Skeletal muscle tissue (tissue), 4 donors: ENCODE results near the gene GNMT. TPM values are rescaled to one million over a fixed set of nuclear protein-coding genes. Genes with fewer than 3 reads are reported as not detected.

Source experiments
- H3K27ac ChIP-seq: one replicate; pipeline ENCODE4 v1.7.0; 2013; ENCODE audit warnings: mild to moderate bottlenecking, low read depth, low read length, inconsistent platforms
- H3K27me3 ChIP-seq, 3 donors: one replicate each; pipeline ENCODE4 v1.7.0; 2013; ENCODE audit warnings: low read length in 3 of 3; ENCODE audit not compliant: control insufficient read depth in 3 of 3, insufficient read depth in 3 of 3
- H3K36me3 ChIP-seq, 3 donors: one replicate each; pipeline ENCODE4 v1.7.0; 2013; ENCODE audit warnings: low read length in 3 of 3; ENCODE audit not compliant: control insufficient read depth in 3 of 3, insufficient read depth in 3 of 3
- H3K4me1 ChIP-seq, 3 donors: one replicate each; pipeline ENCODE4 v1.7.0; 2013; ENCODE audit warnings: low read length in 3 of 3, mild to moderate bottlenecking in 3 of 3; ENCODE audit not compliant: control insufficient read depth in 3 of 3, insufficient read depth in 3 of 3
- H3K4me3 ChIP-seq, 3 donors: one replicate each; pipeline ENCODE4 v1.7.0; 2013; ENCODE audit warnings: low read length in 3 of 3
- H3K9ac ChIP-seq, 3 donors: one replicate each; pipeline ENCODE4 v1.7.0; 2013; ENCODE audit warnings: low read length in 3 of 3, mild to moderate bottlenecking in 3 of 3, moderate library complexity in 2 of 3, low read depth in 1 of 3
- H3K9me3 ChIP-seq, 3 donors: one replicate each; pipeline ENCODE4 v1.7.0; 2013; ENCODE audit warnings: low read length in 3 of 3; ENCODE audit not compliant: control insufficient read depth in 3 of 3
- total RNA-seq: library from RNA; depleted of rRNA; stranded (reverse); fragments of >200 nt; gene quantifications from one replicate; pipeline ENCODE4 v1.2.3, GENCODE V29; 2014
- donor health status: Osteomylitis.

GNMT gene
- total RNA-seq, 1 donor from 2014 or later, result not detected

DNA sequence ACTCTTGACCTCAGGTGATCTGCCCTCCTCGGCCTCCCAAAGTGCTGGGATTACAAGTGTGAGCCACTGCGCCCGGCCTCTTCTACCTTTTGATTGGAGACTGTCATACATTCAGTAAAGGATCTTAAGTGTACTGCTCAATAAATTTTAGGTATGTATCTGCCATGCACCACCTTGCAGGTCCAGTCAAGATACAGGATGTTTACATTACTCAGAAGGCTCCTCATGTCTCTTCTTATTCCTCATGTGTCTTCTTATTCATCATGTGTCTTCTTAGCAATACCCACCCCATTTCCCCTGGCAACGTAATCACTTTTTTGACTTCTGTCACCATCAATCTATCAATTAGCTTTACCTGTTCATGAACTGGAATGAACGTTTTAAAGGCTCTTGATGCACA is 45.3 kb downstream of the GNMT start:
- peaks cover 38 to 48% (median 41%) of the 10 kb centered on the region in 3 donors for H3K36me3 ChIP-seq

DNA sequence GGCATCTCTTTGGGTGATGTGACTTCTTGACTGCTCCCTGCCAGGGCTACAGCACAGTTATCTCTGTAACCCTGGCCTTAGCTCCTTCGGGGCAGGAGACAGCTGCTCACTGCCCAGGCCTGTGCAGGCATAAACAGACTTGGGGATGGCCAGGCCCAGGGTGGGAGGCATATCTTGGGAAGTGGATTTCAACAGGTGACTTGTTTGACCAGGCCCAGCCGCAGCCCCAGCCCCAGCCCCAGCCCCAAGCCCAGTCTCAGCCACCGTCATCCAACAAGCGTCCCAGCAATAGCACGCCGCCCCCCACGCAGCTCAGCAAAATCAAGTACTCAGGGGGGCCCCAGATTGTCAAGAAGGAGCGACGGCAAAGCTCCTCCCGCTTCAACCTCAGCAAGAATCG is 45.7 kb downstream of the GNMT start:
- Histone ChIP-seq H3K27me3 (no peaks in the 10 kb centered on the region), H3K36me3 (peaks cover 41 to 52% (median 45%) of the 10 kb centered on the region in 3 donors), H3K9ac (no peak overlapping the region), H3K27ac (no peak overlapping the region), H3K4me3 (no peak overlapping the region), H3K4me1 (peaks cover 0 to under 1% (median 0%) of the 10 kb centered on the region in 3 donors), H3K9me3 (no peaks in the 10 kb centered on the region)

More for the DNA sequence above, 45.3 kb downstream of the GNMT start:
- Histone ChIP-seq H3K4me1 (no peaks in the 10 kb centered on the region), H3K9me3 (no peaks in the 10 kb centered on the region), H3K4me3 (no peak overlapping the region), H3K27me3 (no peaks in the 10 kb centered on the region), H3K27ac (no peak overlapping the region), H3K9ac (no peak overlapping the region)

DNA sequence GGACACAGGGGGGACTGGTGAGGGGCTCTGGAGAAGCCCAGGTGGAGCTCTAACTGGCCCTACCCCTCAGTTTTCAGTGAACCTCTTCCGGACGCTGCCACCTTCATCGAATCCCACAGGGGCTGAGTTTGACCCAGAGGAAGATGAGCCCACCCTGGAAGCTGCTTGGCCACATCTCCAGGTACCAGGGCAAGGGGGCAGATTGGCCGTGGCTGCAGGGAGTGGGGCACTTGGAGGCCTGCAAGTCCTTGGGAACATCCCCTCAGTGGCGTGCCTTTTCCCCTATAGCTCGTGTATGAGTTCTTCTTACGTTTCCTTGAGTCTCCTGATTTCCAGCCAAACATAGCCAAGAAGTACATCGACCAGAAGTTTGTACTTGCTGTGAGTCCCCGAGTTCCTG is 46.6 kb downstream of the GNMT start:
- Histone ChIP-seq H3K9me3 (no peaks in the 10 kb centered on the region), H3K4me3 (no peak overlapping the region), H3K4me1 (peaks cover 0 to 2% (median 1%) of the 10 kb centered on the region in 3 donors), H3K9ac (no peak overlapping the region), H3K27me3 (no peaks in the 10 kb centered on the region), H3K27ac (no peak overlapping the region), H3K36me3 (peaks cover 50 to 61% (median 54%) of the 10 kb centered on the region in 3 donors)

DNA sequence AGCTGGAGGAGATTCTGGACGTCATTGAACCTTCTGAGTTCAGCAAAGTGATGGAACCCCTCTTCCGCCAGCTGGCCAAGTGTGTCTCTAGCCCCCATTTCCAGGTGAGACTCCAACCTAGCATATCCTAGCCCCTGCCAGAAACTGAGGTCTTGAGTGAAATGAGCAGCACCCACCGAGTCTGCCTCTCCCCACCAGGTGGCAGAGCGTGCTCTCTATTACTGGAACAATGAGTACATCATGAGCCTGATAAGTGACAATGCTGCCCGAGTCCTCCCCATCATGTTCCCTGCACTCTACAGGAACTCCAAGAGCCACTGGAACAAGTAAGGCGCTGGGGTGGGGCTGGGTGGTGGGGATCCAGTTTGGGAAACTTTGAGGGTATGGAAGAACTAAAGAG is 48.6 kb downstream of the GNMT start:
- Histone ChIP-seq H3K9ac (peak overlapping the region in 2 of 3 donors; percentile 8 to 33), H3K9me3 (no peaks in the 10 kb centered on the region), H3K4me3 (no peak overlapping the region), H3K27me3 (no peaks in the 10 kb centered on the region), H3K4me1 (peaks cover 13 to 16% (median 15%) of the 10 kb centered on the region in 3 donors), H3K36me3 (peaks cover 54 to 66% (median 60%) of the 10 kb centered on the region in 3 donors), H3K27ac (no peak overlapping the region)

DNA sequence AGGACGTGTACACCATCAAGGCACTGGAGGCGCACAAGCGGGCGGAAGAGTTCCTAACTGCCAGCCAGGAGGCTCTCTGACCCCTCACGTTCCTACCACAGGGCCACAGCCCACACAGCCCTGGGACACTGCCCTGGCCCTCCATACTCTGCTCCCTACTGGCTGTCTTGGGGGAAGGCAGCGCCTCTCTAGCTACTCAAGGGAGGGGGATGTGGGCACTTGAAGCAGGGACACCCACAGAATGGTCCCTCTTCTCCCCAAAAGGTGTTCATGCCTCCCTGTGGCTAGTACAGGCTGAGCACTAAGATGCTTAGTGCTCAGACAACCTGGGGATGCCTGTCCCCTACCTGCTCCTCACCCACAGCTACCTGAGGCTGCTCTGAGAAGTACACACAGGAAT is 50.7 kb downstream of the GNMT start:
- Histone ChIP-seq H3K27ac (no peak overlapping the region), H3K9me3 (no peaks in the 10 kb centered on the region), H3K4me1 (peaks cover 29 to 35% (median 31%) of the 10 kb centered on the region in 3 donors), H3K4me3 (no peak overlapping the region), H3K36me3 (peaks cover 54 to 61% (median 60%) of the 10 kb centered on the region in 3 donors), H3K9ac (no peak overlapping the region), H3K27me3 (no peaks in the 10 kb centered on the region)

DNA sequence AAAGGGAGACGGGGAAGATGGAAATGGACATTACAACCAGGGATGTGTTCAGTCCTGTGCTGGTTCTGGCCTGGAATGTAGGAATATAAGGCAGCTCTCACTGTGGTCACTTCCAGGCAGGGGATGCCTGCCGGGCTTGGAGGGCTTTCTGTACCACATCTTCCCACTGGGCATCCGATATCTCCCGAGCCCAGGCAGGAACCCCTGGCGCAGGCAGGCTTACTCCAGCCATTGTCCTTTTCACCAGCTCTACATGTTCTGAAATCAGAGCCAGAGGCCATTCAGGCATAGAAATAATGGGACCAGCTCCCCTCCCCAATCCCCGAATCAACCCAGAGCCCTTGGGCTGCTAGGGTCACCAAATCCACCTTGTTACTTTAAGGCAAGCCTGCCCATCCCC is 51.8 kb downstream of the GNMT start:
- Histone ChIP-seq H3K4me3 (peak overlapping the region in 1 of 3 donors; percentile 80), H3K9ac (peak overlapping the region in 2 of 3 donors; percentile 16 to 77)

DNA sequence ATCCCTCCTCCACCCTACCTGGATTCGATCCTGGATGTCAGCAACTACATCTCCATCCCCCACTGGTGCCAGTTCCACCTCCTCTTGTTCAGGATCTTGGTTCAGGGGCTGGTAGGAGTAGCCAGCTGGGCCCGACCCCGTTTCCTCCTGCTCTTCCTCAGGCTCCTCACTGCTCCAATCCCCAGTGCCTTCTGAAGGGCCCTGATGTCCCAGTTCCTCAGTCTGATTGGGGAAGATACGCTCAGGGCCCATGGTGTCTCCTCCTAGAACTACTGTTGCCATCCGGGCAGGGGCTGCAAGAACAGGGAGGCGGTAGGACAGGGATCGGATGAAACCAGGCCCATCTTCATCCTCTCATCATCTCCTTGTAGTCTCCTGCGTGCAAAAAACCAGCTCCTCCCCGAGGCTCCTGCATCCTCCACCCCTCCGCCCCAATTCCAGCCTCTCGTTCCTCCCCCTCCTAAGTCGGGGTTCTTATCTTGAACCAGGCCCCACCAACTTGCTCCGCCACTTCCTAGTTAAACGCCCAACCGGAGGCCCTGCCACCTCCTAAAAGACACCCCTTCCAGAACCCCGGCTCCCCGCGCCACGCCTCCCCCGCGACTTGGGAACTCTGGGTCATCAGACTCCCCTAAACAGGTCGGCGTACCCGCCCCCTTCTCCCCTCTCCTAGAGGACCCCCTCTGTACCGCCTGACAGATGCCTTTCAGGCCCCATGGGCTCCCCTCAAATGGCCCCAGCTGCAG is 52.7 kb downstream of the GNMT start:
- Histone ChIP-seq H3K4me3 (peak overlapping the region; percentile 74 to 80 (median 75)), H3K27me3 (no peaks in the 10 kb centered on the region), H3K36me3 (peaks cover 47 to 53% (median 50%) of the 10 kb centered on the region in 3 donors), H3K4me1 (peaks cover 50 to 55% (median 52%) of the 10 kb centered on the region in 3 donors), H3K9me3 (no peaks in the 10 kb centered on the region), H3K27ac (peak overlapping the region; percentile 69), H3K9ac (peak overlapping the region; percentile 76 to 87 (median 77))

More for the DNA sequence above, 51.8 kb downstream of the GNMT start:
- peaks cover 41 to 46% (median 43%) of the 10 kb centered on the region in 3 donors for H3K4me1 ChIP-seq
- H3K36me3 ChIP-seq, result peaks cover 47 to 53% (median 51%) of the 10 kb centered on the region in 3 donors
- no peak overlapping the region for H3K27ac ChIP-seq
- H3K27me3 ChIP-seq, result no peaks in the 10 kb centered on the region
- no peaks in the 10 kb centered on the region for H3K9me3 ChIP-seq

Other genes starting within 250 kb of the GNMT start
- 5.7 TPM for gene PRPH2, start 238.2 kb upstream of the GNMT start, total RNA-seq
- gene TBCC, start 214.7 kb upstream of the GNMT start, total RNA-seq, result 57.9 TPM
- gene BICRAL, start 178.7 kb upstream of the GNMT start, total RNA-seq, result 10.4 TPM
- 71.5 TPM for gene RPL7L1, start 81.1 kb upstream of the GNMT start, total RNA-seq
- gene PTCRA, start 44.7 kb upstream of the GNMT start, total RNA-seq, result 1.0 TPM
- 9.4 TPM for gene CNPY3, start 31.3 kb upstream of the GNMT start, total RNA-seq
- gene PEX6, start 18.4 kb downstream of the GNMT start, total RNA-seq, result 32.4 TPM
- gene PPP2R5D, start 23.8 kb downstream of the GNMT start, total RNA-seq, result 31.3 TPM
- 29.7 TPM for gene MEA1, start 53.2 kb downstream of the GNMT start, total RNA-seq
- 267 TPM for gene KLHDC3, start 53.5 kb downstream of the GNMT start, total RNA-seq
- gene RRP36, start 60.9 kb downstream of the GNMT start, total RNA-seq, result 40.7 TPM
- 27.1 TPM for gene CUL7, start 93.1 kb downstream of the GNMT start, total RNA-seq
- 16.2 TPM for gene MRPL2, start 98.7 kb downstream of the GNMT start, total RNA-seq
- gene KLC4, start 98.9 kb downstream of the GNMT start, total RNA-seq, result 21.4 TPM
- 50.1 TPM for gene PTK7, start 115.6 kb downstream of the GNMT start, total RNA-seq
- 21.4 TPM for gene SRF, start 210.5 kb downstream of the GNMT start, total RNA-seq
- 11.0 TPM for gene CUL9, start 221.4 kb downstream of the GNMT start, total RNA-seq